GM12892 (cell line): Measurements from ENCODE around the gene PANK4. TPM values are rescaled to one million over a fixed set of nuclear protein-coding genes. Genes with fewer than 3 reads are reported as not detected.
"Not testable (repeated sequence)": the region's sequence is repeated elsewhere in the genome, so short reads cannot be mapped to it uniquely, and the experiment has no call there.

Experiments used
- DNase-seq: peaks from one replicate; pipeline ENCODE4 v3.0.0; 2011; ENCODE audit not compliant: insufficient read length
- FAIRE-seq: peaks from 2 replicates; lab custom pipeline; 2011; peaks lifted over from hg19 to GRCh38; lab: Jason Lieb, UNC
- POLR2A ChIP-seq: IDR thresholded peaks from 2 replicates; pipeline ENCODE4 v1.6.1; 2011; ENCODE audit warnings: low read depth, low read length, control low read depth
- POLR2AphosphoS5 ChIP-seq: IDR thresholded peaks from 2 replicates; pipeline ENCODE4 v1.6.1; 2011; ENCODE audit warnings: low read depth, low read length, control low read depth
- TAF1 ChIP-seq: IDR thresholded peaks from 2 replicates; pipeline ENCODE4 v1.6.1; 2011; ENCODE audit warnings: low read depth, mild to moderate bottlenecking, control low read depth, low read length, borderline replicate concordance
- polyA plus RNA-seq: library from polyadenylated mRNA; unstranded; fragments of >200 nt; gene quantifications from one replicate; pipeline ENCODE4 v1.2.1, GENCODE V29; 2012; ENCODE audit warnings: missing spikeins, inconsistent platforms; ENCODE audit not compliant: missing spikeins

Gene PANK4
- polyA plus RNA-seq: 12.0 TPM

GRCh38 chr1:2525920-2526823, at the start of gene PANK4:
PANK4 (minus strand) TSS chr1:2526596; CDS start chr1:2526587, 9 bp downstream.
- peak; percentile 93 for FAIRE-seq
- TF ChIP-seq POLR2AphosphoS5: peak; percentile 48; the same call in 1 of the 2 replicates
- TF ChIP-seq TAF1: peak; percentile 68; the same call in 1 of the 2 replicates
- peak; percentile 69 for TF ChIP-seq POLR2A
- DNase-seq: peak; percentile 92

GRCh38 chr1:2574350-2574749, 48.0 kb upstream of the PANK4 start:
- no peak for FAIRE-seq
- no peak for DNase-seq
- TF ChIP-seq POLR2A (no peak), POLR2AphosphoS5 (no peak), TAF1 (no peak)

- no peak for TF ChIP-seq POLR2AphosphoS5
- no peak for DNase-seq
- FAIRE-seq: no peak
Observed at GRCh38 chr1:2573250-2573920, 47.0 kb upstream of the PANK4 start.

GRCh38 chr1:2571348-2571747, 45.0 kb upstream of the PANK4 start:
- FAIRE-seq (no peak), DNase-seq (no peak)
- TF ChIP-seq TAF1 (no peak), POLR2A (no peak), POLR2AphosphoS5 (no peak)

- no peak for TF ChIP-seq POLR2AphosphoS5
- no peak for TF ChIP-seq TAF1
- no peak for TF ChIP-seq POLR2A
- DNase-seq (no peak), FAIRE-seq (no peak)
Observed at GRCh38 chr1:2570332-2570731, 43.9 kb upstream of the PANK4 start.

- DNase-seq, FAIRE-seq: not testable (repeated sequence)
Observed at GRCh38 chr1:2569703-2570102, 43.3 kb upstream of the PANK4 start.

GRCh38 chr1:2569060-2569459, 42.7 kb upstream of the PANK4 start:
- DNase-seq (no peak), FAIRE-seq (no peak)
- no peak for TF ChIP-seq POLR2AphosphoS5
- no peak for TF ChIP-seq TAF1

- DNase-seq: not testable (repeated sequence)
- peak; percentile 84 for FAIRE-seq
Observed at GRCh38 chr1:2568187-2568816, 41.9 kb upstream of the PANK4 start.

- DNase-seq (no peak), FAIRE-seq (no peak)
- TF ChIP-seq TAF1 (no peak), POLR2A (no peak; the same call in 1 of the 2 replicates), POLR2AphosphoS5 (no peak)
Observed at GRCh38 chr1:2567083-2567679, 40.8 kb upstream of the PANK4 start.

- no peak for FAIRE-seq
- TF ChIP-seq POLR2AphosphoS5 (no peak; the same call in 1 of the 2 replicates), POLR2A (no peak), TAF1 (no peak)
- no peak for DNase-seq
Observed at GRCh38 chr1:2566101-2567045, 40.0 kb upstream of the PANK4 start.
